GM18498 (cell line): Measurements from ENCODE around the gene AIFM1.
A peak's percentile ranks its signal among the peaks of the same experiment; 100 is the strongest.

Experiments
- ATAC-seq: cut with Tn5 transposase; IDR thresholded peaks from one replicate; pipeline ENCODE4 v1.9.1; 2021; ENCODE audit warnings: mild to moderate bottlenecking, moderate library complexity; ENCODE audit not compliant: unreplicated experiment

The AIFM1 gene

GRCh38 chrX:130165703-130166502 is at the start of gene AIFM1:
AIFM1 (minus strand) TSS chrX:130165841; CDS start chrX:130165656, 185 bp downstream.
- peak; percentile 88 for ATAC-seq

DNA sequence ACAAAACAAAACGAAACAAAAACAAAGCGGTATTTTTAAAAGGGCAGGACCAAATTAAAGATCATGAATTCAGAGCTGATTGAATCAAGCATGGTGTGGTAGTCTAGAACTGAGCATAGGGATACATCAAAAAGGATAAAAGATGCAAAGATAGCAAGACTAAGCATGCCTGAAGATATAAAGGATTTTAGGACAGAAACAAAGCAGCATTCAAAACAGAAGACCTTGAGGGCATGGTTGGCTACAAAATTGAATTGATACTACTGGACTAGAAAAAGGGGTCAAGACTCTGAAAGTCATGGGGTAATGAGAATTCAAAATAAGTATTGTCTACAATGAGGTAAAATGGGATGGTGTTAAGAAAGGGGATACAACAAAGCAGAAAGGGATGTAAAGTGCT is 47.7 kb upstream of the AIFM1 start:
- no peak for ATAC-seq

DNA sequence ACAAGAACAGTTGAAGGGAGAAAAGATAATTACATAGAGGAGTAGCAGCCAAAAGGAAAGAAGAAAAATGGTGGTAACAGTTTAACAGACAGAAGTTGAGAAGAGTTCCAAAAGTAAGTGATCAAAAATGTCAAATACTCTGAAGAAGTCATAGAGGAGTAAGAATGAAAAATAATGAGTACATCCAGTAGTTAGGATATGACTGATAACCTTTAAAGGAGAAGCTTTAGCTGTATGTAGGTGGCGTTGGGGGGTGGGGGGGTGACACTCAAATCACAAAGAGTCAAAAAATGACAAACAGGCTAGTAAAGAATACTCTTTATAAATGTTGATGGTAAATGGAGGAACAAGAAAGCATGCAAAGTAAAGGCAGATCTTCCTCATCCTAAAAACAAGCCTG is 46.7 kb upstream of the AIFM1 start:
- ATAC-seq: no peak

DNA sequence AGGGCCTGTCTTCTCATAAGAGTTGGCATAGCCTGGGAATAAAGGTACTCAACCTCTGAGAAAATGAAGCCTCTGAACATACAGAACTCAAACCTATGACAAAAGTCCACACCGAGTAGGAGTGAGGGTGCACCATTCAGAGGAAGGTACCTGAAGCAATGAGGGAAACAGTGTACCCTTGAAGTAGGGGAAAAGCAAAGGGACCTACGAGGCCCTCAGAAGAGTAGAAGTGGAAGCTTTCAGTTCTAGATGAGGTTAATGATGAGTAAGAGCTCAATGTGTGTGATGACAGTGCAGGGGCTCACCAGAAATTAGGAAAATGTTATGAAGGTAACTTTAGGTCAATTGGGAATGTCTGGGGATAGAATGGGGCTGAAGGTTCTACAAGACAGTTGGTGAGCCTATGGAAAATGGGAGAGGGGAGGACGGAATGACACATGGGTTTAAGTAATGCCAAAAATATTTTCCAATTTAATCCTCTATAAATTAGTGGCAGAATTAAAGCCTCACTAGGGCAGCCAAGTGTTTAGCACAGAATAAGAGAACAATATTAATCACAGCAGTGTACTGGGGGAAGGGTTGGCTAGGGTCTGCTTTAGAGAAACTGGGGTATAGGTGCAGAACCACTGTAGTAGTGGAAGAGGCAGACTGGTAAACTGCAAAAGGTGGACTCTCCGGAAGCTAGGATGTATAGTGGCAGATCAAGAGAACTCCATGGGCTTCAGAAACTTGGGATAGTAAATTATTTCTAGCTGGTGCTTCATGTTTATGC is 46.0 kb upstream of the AIFM1 start:
- ATAC-seq: no peak

- no peak for ATAC-seq
These were observed 39.0 kb upstream of the AIFM1 start for GRCh38 chrX:130204647-130205046.

GRCh38 chrX:130197464-130197863 is 31.8 kb upstream of the AIFM1 start:
- ATAC-seq: no peak

DNA sequence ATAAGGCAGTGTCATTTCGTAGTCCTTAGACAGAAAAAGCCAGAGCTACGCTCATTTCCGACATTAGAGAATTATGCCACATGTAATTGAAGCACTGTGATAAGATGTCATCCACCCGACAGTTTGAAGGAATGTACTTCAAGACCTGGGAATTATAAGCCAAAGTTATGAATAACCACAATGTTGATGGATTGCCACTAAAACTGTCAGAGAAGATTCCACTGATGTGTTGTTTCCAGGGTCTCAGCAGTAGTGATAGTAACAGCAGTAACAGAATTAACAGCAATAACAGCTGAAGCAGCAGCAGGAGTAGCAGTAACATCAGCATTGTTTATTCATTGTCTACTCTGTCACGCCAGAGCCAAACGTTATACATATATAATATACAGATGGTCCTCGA is 30.8 kb upstream of the AIFM1 start:
- no peak for ATAC-seq

DNA sequence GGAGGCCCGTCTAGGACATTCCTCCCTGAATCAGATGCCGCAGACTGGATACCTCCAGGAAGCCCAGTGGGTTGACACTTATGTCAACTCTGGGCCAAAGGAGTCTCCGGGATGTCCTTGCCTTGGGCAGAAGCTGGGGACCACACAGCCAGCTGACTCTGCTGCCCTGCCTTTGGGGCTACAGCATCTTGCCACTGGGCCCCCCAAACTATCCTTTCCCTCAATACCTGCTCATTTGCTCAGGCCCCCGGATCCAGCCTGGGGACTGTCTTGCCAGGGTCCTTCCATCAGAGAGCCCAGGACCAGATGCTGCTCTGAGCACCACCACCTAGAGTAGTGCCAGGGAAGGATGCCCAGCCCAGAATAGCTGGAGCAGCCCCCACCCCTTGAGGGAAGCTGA is 25.2 kb upstream of the AIFM1 start:
- ATAC-seq: no peak

- ATAC-seq: no peak
These were observed 21.0 kb upstream of the AIFM1 start for GRCh38 chrX:130186651-130187050.

GRCh38 chrX:130184857-130185256 is 19.2 kb upstream of the AIFM1 start:
- no peak for ATAC-seq

DNA sequence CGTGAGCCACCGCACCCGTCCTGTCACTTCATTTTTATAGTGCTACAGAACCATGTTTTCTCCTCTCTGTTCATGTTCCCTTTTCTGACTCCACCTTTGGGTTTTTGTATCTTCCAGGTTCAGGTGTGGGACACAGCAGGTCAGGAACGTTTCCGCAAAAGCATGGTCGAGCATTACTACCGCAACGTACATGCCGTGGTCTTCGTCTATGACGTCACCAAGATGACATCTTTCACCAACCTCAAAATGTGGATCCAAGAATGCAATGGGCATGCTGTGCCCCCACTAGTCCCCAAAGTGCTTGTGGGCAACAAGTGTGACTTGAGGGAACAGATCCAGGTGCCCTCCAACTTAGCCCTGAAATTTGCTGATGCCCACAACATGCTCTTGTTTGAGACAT is 18.5 kb upstream of the AIFM1 start:
- ATAC-seq: no peak

GRCh38 chrX:130179579-130180215 is 14.1 kb upstream of the AIFM1 start:
- ATAC-seq: no peak

- no peak for ATAC-seq
These were observed 13.5 kb upstream of the AIFM1 start for GRCh38 chrX:130179170-130179569.

GRCh38 chrX:130176942-130177341 is 11.3 kb upstream of the AIFM1 start:
- ATAC-seq: no peak

DNA sequence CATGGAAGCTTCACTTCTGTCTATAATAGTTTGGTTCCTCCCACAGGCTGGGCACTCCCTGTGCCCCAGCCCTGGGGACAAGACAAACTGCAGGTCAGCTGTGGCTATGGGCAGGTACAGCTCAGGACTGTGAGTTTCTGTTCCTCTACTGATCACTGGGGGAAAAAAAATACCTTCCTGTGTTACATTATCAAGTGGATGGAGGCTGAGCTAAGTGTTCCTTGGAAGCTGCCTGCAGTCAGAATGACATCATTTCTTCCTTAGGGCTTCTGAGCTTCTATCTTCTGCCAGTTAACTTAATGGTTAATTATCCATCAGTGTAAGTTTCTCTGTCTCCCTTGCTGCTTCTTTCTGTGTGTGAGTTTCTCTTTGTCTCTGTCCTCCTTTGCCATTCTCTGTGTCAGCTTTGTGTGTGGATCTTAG is 10.7 kb upstream of the AIFM1 start:
- ATAC-seq: peak; percentile 88

DNA sequence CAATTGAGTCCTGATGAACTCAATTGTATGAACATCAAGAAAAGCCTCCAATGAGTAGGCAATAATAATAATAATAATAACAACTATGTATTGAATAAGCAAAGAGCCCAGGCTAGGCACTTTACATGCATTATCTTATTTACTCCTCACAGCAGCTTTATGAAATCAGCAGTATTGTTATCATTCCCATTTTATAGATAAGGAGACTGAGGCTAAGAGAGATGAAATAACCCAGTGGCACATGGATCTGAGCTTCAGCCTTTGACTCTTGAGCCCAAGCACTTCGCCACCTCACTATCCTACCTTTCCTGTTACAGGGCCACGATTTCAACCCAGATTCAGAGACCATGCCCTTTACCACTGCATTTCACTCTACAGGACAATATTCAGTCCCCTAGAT is 9.3 kb upstream of the AIFM1 start:
- no peak for ATAC-seq

- no peak for ATAC-seq
These were observed 8.5 kb upstream of the AIFM1 start for GRCh38 chrX:130174045-130174704.

DNA sequence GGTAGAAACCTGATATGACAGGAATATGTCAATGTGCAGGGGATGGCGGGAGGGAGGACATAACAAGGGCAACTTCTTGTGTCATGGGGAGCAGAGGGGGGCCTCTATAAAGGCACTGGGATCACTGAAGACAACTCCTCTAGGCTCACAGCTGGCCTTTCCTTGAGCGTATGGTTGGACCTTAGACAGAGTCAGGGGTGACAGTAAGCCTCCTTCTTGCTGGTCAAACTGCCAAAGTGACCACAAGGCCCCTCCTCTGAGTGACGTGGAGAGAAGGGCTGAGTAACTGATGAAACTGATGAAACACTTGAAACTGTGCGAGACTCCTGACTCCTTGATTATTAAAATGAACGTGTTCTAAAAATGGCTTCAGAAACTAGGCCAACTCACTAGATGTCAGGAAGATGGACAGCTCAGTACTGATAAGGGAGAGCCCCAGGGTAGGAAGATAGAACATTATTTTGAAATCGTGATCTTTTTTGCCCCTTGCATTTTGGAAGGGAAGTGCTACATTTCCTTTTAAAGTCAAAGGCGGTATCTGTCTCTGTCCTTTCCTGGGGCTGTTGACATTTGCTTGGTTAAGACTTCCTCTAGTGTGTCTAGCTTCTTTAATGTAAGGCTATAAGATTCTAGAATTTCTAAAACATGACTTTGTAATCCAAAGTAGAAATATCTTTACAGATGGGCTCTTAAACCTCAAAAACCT is 7.7 kb upstream of the AIFM1 start:
- ATAC-seq: peak; percentile 37

DNA sequence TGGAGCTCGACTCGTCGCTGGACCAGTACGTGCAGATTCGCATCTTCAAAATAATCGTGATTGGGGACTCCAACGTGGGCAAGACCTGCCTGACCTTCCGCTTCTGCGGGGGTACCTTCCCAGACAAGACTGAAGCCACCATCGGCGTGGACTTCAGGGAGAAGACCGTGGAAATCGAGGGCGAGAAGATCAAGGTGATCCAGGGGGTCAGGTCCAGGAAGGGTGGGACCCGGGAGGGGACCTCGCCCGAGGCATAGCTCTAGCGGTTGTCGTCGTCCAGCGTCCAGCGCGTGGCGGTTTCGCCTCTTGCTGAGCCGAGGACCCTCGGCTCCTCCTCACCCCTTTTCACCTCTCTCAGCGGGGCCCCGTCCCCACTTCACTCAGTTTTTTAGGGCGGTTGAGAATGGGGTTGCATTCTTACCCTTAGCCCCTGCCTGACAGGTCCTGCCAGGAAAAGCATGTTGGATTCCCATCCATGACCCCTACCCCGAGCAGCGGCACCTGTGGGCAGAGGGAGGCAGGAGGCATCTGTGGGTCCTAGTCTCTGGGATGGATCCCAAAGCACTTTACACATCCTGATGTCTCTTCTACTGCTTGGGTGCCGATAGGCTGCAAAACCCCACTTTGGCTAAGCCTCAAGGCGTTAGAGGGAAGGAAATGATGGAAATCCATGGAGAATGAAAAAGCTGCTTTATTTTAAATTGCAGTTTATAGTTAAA is 6.6 kb upstream of the AIFM1 start:
- no peak for ATAC-seq
